Activated gamma-delta T cell treated with anti-CD3 and anti-CD28 coated beads, Interleukin-2, amount 50 U/mL, for 16 hours (primary cell): ENCODE measurements around the gene FGGY.
A peak's percentile ranks its signal among the peaks of the same experiment; 100 is the strongest.
"Not testable (repeated sequence)": the region's sequence is repeated elsewhere in the genome, so short reads cannot be mapped to it uniquely, and the experiment has no call there.

ENCODE experiments used
- DNase-seq: peaks from one replicate; pipeline ENCODE4 v3.0.0-alpha.2; 2020; ENCODE audit warnings: low read depth

Gene FGGY

DNA sequence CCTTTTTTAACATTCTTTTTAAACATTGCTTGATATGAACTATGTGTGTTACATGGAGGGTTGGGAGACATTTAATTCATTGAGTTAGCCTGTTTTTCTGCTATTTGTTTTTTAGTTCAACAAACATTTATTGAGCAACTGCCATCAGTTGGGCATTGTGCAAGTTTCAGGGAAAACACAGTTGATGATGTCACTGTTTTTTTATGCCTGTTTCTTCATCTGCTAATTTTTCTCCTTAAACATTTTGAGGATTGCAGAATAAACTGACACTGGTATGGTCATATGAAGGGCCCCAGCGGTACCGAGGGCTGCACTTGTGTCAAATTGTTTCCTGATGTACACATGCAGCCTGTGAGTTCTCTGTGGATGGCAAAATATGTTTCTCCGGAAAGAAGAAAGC, 253.0 kb downstream of the FGGY start:
- no peak for DNase-seq

DNA sequence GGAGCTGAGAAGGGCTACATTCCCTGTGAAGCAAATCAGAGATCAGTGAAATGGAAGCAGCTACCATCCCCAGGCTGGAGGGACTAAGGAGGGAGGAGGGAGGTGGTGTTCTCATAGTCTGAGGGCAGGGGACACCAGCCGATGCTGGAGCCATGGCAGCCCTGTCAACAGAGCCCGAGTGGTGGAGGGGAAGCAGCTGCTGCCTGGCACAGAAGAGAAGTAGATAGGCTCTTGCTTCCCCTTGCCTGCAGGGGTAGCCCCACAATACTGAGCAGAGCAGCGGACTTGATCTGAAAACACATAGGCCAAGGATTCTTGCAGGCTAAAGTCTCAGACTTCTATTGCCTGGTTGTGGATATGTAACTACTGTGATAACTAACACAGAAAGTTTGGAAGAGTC, 255.1 kb downstream of the FGGY start:
- no peak for DNase-seq

DNA sequence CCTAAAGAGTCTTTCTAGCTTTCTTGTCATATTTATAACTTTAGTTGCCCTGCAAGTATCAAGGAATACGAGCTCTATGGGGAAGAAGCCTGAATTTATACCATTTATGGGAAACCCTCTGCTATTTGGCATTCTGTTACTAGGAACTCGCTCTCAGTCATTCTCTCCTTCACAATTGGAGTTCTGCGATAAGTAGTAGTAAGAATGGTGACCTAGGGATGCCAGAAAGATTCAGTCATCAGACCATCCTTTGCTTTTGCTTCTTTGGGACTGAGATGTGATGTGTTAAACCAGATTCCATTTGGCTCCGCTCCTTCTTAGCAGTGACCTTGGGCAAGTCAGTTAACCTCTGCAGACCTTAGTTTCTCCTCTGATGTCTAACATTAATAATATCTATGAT, 256.5 kb downstream of the FGGY start:
- no peak for DNase-seq

DNA sequence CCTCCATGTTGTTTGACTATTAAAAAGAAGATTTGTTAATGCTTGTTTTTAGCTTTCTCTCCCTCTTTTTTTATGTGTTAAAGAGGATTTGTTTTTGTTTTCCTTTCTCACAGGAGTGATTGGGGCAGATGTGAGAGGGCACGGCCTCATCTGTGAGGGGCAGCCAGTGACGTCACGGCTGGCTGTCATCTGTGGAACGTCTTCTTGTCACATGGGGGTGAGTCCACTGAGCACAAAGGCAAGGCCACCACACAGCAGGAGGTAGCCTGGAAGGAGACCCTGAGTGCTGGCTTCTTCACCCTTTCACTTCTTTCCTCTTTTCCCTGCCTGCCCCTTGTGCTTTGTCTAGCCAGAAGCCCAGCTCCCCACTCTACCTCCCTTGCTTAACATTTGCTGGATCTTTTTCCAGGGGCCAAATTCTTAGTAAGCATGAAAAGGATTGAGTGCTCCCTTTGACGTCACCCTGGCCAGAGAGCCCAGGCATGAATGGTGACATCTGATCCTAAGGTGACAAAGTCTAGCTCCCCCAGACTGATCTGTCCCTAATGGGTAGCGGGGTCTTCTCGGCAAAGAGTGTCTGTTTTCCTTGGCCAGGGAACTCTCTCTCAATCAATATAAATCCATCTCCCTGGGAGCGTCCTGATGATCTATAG, 257.2 kb downstream of the FGGY start:
- DNase-seq: no peak

DNA sequence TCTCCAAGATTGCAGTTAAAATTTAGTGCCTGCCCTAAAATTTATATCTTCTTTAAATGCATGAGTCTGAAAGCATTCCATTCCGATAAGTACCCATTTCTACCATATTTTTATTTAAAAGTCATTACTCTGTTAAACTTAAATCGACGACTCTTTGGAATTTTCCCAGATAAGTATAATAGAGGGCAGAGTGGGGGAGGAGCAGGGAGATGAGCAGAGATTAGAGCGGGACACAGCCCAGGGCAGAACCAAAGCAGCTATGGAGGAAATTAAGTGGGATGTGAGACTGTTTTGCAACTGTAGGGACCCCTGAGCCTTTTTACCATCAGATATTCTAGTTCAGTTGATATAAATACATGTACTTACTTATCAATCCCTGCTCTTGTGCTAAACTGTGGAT, 257.9 kb downstream of the FGGY start:
- no peak for DNase-seq

DNA sequence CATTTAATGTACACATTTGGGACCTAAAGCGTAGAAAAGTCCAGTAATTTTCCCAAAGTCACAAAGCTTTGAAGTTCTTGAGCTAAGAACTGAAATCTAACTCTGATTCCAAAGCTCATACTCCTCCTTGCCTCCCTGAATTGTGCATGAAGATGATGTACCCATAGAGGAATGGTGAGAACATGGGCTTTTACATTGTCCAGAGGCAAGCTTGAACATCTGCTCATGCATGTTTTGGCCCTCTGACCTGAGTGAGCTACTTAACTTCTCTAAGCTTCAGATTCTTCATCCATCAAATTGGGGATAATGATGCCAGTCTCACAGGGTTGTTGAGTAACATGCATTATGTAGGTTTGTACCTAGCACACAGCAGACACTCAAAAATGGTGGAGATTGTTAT, 259.5 kb downstream of the FGGY start:
- no peak for DNase-seq

DNA sequence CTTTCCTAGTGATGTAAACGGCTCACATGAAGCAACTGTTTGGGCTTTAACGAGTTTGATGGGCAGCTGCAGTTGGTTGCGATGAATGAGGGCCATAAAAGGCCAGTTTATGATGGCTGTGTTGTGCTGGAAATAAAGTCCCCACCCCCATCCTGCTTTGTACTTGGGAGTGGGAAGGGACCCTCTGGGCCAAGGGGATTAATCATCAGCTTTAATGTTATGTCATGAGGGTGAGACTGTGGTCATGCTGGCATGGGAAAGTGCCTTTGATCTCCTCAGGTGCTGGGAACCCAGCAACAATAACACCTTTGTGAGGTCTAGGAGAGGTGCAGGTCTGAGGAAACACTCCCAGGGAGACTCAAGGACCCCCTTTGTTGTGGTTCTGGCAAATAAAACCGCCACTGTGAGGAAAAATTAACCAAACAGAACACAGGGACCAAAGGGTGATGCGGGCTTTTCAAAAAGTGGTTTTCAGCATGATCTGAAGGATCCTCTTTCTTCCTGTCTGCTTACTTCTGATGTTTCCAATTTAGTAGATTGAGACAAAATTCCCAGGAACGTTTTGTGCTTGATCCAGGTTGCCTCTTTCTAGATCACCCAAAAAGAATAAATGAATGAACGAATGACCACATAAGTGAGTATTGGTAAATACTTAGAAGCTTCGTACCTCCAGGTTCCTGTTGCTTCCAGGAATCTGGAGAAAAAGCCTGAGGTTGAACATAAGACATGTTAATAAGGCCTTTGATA, 260.1 kb downstream of the FGGY start:
- no peak for DNase-seq

DNA sequence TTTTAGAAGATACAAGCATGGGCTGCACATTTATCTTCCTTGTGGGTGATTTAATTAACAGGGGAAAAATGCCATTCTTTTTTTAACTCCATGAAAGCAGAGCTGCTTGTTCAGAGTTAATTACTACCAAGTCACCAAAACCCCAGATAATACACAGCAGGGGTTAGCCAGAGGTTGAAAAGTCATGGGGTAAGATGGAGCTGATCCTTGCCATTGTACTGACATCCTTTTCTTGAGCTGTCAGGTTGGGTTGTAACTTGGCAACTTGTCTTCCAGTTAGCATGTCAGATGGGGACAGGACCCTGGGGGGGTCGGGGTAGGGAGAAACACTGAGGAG, 260.6 kb downstream of the FGGY start:
- no peak for DNase-seq

DNA sequence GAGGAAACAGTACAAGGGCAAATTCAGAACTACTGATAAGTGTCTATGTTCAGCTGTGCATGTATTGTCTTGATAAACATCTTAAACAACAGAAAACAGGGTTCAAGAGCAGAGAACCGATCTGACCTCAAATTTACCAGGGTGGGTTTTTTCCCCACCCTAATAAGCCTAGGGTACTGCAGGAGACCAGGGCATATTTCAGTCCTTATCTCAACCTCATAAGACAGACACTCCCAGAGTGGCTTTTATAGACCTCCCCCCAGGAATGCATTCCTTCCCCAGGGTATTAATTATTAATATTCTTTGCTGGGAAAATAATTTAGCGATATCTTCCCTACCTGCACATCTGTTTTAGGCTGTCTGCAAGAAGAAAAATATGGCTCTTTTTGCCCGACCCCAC, 261.7 kb downstream of the FGGY start:
- not testable (repeated sequence) for DNase-seq

DNA sequence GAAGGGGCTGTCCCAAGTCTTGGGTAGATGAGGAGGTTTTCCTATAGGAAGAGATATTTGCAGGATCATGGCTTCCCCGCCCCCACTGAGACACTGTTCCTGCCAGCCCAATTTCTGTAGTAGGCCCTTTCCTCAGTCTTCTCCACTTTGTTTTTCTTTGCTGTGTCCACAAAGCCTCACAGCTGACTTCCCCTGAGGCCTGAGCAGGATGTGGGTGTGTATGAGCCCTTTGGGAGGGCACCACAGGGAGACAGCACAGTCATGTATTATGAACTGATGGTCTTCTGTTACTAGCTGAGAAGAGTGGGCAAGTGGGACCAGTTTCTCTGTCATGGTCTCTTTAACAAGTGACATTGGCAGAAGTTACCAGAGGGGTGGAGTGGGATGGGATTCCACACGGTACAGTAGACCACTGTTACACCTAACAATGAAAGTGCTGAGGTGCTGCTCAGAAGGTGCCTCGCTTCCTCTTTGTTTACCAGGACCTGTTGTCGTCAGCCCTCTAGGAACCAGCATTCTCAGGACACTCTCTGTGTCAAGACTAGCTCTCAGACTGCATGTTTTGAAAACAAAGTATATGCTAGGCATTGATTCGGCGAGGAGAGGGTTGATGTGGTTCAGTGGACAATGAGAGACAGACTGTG, 264.0 kb downstream of the FGGY start:
- DNase-seq: no peak

DNA sequence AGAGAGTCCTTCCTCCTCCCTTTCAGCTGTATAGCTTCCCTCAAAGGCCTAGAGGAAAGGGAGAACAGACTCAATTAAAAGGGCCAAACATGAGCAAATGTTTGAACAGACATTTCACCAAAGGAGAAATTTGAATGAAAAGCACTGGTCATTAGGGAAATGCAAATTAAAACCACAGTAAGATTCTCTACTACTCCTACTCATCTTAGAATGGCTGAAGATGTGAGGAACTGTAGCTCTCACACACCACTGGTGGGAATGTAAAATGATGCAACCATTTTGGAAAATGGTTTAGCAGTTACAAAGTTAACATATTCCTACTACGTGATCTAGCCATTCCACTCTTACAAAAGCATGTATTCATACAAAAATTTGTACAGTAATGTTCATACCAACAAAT, 264.9 kb downstream of the FGGY start:
- no peak for DNase-seq

DNA sequence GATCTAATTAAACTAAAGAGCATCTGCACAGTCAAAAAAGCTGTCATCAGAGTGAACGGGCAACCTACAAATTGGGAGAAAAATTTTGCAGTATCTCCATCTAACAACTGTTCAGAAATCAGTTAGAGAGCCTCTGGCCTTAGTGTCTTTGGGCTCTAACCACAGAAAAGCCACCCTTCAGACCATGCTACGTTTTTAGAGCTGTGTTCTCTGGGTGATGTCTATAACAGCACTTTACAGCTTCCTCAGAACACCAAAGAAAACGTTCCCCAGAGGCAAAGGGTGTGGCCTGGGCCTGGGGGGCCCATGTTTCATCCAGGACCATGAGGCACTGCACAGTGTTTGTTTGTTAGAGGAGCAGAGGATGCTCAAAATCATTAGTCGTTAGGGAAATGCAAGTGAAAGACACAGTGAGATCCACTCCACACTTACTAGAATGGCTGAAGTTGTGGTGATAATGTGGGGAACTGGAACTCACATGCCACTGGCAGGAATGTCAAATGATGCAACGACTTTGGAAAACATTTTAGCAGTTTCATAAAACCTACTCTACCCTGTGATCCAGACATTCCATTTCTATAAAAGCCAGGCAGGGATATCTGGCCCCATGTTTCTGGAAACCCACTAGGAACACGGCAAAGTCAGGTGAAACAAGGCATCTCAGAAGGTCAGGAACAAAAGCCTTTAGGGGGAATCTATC, 267.4 kb downstream of the FGGY start:
- DNase-seq: no peak

DNA sequence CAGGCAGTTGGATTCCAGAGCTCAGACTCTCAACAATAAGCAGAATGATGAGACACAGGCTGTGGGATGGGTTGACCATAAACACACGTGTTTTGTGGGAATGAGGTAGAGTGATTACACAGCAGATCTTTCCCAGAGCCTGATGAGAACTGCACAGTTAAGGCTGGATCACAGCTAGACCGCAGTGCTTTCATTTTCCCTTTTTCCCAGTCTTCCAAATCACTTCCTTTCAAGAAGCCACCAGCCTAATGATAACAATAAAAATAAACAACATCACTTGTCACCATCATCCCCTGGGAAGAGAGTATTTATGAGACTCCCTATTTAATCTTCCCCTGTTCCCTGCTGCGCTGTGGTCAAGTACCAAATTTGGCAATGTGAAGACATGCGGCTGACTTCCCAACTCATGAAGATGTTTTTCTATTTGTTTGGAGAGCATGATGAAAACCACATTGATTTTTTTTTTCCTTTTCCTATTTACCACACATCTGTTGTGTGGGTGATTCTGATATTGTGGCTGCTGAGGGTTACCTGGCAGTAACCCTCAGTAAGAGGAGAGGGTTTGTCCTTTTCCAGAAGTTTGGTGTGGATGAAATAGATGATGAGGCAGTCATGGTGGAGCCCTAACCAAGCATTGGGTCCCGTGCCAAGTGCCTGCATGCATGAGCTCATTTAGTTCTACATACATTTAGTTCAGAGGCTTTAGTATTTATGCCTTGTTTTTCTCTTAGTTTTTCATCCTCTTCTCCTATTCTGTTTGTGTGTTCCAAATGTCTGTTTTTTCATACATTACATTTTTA, 268.9 kb downstream of the FGGY start:
- no peak for DNase-seq

DNA sequence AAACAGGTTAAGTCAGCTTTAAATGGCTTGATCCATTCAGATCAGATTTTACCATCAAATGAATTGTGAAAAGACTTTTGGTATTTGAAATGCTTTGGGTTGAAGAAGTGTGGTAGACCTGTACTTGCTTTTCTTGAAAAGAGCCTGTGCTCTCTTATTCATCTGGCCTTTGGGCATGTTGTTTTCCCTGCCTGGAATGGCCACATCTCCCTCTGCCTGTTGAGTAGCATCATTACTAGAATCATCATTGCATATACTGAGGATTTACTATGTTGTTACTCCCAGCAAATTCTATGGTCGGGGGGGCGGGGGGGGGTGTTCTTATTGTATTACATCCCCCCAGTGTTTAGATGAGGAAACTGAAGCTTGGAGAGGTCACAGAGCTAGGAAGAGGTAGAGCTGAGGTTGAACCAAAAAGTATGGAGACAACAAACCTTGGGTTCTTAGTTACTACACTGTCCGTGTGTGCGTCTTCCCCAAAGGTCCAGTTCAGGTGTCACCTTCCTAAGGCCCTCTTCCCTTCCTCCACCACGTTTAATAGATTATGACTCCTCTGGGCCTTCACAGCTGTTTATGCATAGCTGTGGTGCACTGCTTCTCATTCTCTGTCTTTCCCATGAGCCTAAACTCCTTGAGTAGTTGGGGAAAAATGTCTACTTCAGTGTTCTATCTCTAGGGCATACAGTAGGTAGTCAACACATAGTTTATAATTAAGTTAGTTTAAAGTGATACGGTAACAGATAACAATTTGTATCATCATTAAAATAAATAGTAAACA, 271.5 kb downstream of the FGGY start:
- DNase-seq: no peak

DNA sequence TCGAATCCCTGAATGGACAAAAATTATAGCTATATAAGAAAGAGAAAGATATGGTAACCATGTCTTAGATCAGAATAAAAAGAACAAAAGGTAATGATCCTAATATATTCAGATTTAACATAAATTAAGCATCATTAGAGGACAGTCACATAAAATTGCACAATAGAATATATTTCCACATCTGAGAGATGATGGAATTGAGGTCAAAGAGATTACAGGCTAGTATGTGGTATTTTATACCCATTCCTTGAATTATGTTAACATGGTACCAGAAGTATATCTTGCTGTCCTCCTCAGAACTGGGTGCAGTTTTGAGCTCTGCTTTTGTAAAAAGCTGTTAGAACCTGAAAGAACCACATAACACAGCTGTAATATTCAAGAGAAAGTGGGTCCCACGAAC, 272.3 kb downstream of the FGGY start:
- no peak for DNase-seq

DNA sequence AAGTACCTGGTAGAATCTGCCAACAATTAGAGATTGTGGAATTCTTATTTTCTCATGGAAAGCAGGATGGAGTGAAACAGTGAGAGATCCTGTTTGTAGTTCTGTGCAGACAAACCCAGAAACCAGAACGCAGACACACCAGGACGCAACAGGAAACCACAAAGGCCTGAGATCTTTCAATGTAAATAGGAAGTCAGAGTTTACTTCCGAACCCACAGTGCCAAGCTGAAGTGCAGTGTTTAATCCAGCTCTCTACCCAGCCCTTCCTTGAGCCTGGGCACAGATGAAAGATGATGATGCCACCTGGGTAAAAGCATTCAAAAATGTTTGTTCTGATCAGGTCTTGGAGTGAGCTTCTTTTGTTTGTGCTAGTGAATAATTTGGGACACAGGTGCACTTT, 273.6 kb downstream of the FGGY start:
- peak; percentile 1 for DNase-seq

DNA sequence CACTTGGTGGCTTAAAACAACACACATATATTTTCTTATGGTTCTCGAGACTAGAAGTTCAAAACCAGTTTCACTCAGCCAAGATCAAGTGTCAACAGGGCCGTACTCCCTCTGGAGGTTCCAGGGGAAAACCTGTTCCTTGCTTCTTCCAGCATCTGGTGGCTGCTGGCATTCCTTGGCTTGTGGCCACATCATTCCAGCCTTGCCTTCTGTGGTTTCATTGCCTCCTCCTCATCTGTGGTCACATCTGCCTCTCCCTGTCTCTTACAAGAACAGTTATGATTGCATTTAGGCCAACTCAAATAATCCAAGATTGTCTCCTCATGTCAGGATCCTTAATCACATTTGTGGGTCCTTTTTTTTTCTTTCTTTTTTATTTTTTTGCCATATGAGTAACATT, 277.2 kb downstream of the FGGY start:
- no peak for DNase-seq

DNA sequence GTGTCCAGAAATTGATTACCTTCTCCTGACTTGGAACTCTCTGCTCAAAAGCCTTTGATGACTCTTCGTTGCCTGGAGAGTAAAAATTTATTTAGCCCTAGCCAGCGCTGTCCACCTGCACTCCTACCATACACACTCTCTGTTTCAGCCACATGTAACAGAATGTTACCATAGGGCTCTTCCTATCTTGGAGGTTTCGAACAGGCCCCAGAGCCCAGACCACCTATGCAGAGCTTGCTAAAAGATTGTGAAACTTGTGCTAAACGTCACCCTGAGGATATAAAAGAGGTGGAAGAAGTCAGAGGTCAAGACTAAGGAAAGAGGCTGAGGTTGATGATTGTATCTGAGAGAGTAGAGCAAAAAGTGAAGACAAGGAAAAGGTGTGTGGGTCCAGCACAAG, 280.9 kb downstream of the FGGY start:
- DNase-seq: no peak

DNA sequence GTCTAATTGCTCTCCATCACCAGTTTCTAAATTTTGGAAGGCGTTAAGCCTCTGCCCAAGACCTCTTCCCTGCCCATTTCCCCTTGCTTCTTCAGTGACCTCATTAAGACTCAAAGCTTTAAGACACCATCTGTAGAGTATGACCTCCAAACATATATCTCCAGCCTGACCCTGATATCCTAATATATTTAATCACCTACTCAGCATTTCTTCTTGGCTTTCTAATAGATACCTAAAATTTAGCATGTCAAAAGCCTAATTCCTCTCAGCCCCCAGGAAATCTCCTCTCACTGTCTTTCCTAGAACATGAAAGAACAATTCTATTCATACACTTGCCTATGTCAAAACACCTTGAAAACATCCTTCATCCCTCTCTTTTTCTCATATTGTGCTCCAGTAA, 282.3 kb downstream of the FGGY start:
- no peak for DNase-seq

DNA sequence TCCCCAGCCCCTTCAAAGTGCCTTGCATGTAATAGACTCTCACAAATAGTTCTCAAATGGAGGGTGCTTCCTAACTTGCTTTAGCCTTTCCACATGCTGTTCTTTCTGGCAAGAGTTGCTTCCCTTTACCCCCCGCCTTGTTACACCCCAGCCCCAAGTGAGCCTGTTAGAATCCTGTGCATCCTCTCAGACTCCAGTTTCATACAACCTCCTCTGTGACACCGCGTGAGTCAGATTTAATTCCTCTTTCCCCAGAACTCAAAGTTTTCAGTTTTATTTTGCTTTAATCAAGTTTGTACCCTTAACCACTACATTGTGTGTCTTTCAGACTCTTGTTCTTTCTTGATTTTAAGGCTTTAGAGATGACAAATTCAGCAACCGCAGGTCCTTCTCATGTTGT, 283.4 kb downstream of the FGGY start:
- DNase-seq: no peak

DNA sequence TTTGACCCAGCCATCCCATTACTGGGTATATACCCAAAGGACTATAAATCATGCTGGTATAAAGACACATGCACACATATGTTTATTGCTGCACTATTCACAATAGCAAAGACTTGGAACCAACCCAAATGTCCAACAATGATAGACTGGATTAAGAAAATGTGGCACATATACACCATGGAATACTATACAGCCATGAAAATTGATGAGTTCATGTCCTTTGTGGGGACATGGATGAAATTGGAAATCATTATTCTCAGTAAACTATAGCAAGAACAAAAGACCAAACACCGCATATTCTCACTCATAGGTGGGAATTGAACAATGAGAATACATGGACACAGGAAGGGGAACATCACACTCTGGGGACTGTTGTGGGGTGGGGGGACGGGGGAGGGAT, 295.5 kb downstream of the FGGY start:
- DNase-seq: not testable (repeated sequence)
